DLD1 (cell line): Measurements from ENCODE around the gene WSCD2.

Experiments used
- in situ Hi-C: cut with HindIII; loops from 2 replicates; pipeline ENCODE4 v1.10.0; 2017; ENCODE audit warnings: low sequenced_read_pairs

The WSCD2 gene

GRCh38 chr12:108254517-108255251, 125.6 kb downstream of the WSCD2 start:
- in situ Hi-C loops, result no loop called here

DNA sequence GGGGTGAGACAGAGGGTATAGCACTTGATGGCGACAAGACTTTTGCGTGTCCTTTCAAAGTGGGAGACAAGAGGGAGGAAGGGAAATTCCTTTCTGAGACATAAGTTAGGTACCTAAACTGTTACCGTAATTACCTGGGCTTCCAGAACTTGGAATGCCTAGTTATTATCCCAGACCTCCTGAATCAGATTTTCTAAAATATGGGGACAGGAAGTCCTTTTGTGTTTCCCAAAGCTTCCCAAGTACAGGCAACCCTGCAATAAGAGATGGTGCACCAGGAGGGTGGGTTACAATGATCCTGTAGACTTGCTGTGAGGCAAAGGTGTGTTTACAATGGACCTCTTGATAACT, 126.1 kb downstream of the WSCD2 start:
- in situ Hi-C loops, result no loop called here

- in situ Hi-C loops, result no loop called here
Observed at GRCh38 chr12:108257004-108257403, 127.9 kb downstream of the WSCD2 start.

DNA sequence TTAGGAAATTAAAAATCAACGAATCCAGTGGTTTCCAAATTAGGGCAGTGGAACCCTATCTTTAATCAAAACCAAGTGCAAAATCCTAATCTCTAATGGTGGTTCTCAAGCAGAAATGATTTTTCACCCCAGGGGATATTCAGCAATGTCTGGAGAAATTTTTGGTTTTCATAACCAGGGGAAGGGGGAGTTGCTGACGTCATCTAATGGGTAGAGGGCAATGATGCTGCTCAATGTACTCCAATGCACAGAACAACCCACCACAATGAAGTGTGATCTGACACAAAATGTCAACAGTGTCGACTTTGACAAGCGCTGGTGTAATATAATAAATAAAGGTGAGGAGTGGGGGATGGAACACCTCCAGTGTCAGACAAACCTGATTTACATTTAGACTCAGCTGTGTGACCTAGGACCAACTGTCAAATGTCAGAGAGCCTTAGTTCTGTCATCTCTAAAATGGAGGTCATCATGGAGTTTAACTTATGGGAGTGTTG, 128.6 kb downstream of the WSCD2 start:
- in situ Hi-C loops, result no loop called here

DNA sequence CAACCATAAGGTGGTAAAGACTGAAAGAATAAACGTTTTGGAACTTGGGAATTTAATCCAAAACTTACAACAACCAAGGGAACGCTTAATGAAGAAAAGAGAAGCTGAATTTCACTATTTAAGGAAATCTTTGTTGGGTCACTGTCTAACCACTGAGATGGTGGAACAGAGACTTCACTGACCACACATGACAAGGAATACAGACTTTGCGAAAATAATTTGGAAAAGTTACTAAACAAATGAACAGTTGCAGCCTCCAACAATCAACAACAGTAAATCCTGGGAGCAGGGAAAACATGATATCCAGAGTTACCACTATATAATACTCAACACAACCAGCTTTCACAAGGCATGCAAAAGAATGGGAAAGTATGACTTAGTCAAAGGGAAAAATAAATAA, 131.0 kb downstream of the WSCD2 start:
- in situ Hi-C loops, result no loop called here

DNA sequence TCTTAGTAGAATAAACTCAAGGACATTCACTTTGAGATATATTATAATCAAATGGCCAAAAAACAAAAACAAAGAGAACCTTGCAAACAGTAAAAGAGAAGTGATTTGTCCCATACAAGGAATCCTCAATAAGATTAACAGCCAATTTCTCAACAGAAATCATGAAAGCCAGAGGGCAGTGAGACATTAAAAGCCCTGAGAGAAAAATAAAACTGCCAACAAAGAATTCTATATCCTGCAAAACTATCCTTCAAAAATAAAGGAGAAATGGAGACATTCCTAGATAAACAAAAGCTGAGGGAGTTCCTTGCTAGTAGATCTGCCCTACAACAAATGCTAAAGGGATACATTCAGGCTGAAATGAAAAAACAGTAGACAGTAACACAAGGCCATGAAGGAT, 131.9 kb downstream of the WSCD2 start:
- in situ Hi-C loops, result no loop called here

DNA sequence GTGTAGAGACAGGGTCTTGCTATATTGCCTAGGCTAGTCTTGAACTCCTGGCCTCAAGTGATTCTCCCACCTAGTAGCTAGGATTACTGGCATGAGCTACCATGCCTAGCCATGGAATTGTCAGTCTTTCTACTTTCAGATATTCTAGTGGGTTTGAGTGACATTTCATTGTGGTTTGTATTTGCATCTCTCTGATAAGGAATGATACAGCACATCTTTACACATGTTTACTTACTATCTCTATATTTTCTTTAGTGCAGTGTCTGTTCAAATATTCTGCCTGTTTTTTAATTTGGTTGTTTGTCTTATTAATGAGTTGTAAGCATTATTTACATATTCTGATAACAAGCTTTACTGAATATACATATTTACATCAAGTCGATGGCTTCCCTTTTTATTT, 136.4 kb downstream of the WSCD2 start:
- in situ Hi-C loops, result no loop called here

- in situ Hi-C loops, result no loop called here
Observed at GRCh38 chr12:108266131-108266530, 137.0 kb downstream of the WSCD2 start.

DNA sequence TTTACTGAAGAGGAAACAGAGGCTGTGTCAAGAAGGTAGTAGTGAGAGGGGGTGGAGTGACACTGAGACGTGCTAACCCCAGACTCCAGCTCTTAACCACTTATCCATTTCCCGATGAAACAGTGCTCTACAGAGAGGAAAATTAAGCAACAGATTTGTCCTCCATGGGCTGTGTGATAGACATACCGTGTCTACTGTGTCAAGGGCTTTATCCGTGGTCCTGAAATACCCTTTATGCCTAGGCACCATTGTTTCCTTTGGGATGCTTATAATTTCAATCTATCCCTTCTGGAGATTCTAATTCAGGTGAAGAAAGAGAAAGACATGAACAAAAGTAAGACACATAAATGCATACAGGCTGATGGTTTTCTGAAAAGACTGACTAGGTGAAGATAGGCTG, 138.4 kb downstream of the WSCD2 start:
- in situ Hi-C loops, result no loop called here

- in situ Hi-C loops, result no loop called here
Observed at GRCh38 chr12:108268397-108268796, 139.3 kb downstream of the WSCD2 start.

GRCh38 chr12:108269224-108269623, 140.1 kb downstream of the WSCD2 start:
- in situ Hi-C loops, result no loop called here

DNA sequence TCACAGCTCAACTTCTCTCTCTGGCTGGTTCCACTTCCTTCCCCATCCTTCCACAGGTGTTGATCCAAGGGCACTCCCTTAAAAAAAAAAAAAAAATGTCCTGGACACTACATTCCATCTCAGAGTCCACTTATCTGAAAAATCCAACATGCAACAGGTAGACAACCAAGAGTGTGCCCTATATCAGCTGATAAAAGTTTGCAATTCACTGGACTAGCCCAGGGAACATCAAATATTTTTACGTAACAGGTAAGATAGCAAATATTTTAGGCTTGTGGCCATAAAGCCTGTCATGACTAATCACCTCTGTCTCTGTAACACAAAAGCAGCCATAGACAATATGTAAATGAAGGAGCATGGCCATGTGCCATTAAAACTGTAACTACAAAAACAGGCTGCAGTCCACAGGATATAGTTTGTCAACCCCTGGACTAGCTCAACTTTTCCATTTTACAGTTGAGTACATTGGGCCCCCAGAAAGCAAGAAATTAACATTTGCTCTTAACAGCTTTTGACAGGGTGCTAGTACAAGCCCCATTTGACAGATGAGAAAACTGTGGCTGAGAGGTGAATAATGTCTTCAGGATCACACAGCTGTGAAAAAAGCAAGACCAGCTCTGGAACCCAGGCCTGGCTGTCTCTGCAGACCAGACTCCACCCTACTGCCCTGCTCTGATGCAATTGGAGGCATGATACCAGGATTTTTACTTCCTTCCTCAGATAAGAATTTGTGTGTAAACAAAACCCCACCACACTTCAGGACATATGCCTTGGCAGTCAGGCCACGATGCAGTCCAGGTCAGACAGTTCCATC, 141.2 kb downstream of the WSCD2 start:
- in situ Hi-C loops, result no loop called here

DNA sequence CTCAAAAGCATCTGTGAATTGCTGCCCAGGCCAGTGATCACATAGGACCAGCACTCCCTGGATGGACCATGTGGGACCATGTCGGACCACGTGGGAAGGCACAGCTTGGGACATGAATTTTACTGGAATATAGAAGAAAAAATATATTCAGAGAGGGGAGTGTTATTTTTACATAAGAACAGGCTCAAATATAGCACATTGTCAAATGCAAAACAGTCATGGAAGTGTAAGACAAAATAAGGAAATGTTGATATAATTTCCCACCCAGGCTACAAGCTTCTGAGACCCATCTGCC, 141.7 kb downstream of the WSCD2 start:
- in situ Hi-C loops, result no loop called here

DNA sequence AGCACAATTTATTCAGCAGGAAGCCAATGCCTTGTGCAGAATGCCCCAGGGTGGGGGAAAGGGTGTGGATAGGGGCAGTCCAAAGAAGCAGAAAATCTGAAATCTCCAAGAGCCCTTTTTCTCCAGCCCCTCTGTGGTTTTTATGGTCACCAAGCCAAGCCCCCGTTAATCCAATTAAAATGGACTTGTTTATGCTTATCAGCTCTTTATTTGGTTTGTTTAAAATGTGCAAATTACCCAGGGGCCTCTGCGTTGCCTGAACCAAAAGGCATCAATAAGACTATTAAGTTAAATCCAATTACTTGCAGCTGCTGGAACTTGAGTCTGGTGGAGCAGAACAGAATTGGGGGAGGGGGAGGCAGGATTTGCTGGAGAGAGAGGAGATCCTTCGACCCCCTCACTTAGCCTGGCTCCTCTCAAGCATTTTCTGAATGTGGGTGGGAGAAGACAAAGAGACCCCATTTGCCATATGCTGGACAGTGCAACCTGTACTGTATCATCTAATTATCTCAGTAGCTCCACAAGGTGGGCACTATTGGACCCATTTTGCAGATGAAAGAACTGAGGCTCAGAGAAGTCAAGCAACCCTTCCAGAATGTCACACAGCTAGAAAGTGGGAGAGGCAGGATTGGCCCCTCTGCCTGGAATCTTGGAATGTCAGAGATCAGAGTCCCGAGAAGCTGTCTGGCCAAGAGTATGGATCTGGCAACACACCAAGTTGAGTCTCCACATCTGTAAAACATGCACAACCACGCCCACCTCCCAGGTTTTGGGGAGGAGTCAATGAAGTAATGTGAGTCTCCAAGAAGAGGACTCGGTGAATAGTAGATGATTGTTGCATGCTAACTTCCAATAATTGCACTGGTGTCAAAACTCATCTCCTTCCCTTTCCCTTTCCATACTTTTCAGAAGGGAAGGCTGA, 143.1 kb downstream of the WSCD2 start:
- in situ Hi-C loops, result no loop called here

- in situ Hi-C loops, result no loop called here
Observed at GRCh38 chr12:108273217-108273616, 144.1 kb downstream of the WSCD2 start.

GRCh38 chr12:108277613-108278012, 148.5 kb downstream of the WSCD2 start:
- in situ Hi-C loops, result no loop called here

GRCh38 chr12:108282160-108282559, 153.1 kb downstream of the WSCD2 start:
- in situ Hi-C loops, result no loop called here

- in situ Hi-C loops, result no loop called here
Observed at GRCh38 chr12:108282676-108283075, 153.6 kb downstream of the WSCD2 start.

DNA sequence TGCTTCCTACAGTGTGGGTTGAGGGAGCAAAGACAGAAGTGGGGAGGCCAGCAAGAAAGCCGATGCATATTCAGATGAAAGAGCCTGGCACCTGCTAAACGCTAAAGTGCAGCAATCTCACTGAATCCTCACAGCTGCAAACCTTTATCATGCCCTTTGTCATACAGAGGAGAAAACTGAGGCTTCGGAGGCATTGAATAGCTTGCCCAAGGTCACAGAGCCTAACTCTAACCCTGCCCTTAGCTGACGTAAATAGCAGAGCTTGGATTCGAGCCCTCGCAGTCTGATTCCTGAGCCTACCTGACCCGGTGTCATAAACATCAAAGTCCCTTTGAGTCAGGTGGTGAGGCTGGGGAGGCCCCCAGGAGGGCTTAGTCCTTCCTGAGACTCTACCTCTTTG, 155.1 kb downstream of the WSCD2 start:
- in situ Hi-C loops, result no loop called here

- in situ Hi-C loops, result no loop called here
Observed at GRCh38 chr12:108285016-108285415, 155.9 kb downstream of the WSCD2 start.

DNA sequence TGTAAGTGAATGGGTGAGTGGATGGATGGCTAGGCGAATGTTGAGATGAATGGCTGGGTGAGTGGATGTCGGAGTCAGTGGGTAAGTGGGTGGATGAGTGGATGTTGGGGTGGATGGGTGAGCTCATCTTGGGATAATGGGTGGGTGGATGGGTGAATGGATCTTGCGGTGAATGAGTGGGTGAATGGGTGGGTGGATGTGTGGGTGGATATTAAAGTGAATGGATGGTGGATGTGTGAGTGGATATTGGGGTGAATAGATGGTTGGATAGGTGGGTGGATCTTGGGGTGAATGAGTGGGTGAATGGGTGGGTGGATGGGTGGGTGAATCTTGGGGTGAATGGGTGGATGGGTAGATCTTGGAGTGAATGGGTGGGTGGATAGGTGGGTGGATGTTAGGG, 158.1 kb downstream of the WSCD2 start:
- in situ Hi-C loops, result no loop called here
